Colonic mucosa (tissue), 4 donors: ENCODE measurements around the gene ABLIM2. TPM values are rescaled to one million over a fixed set of nuclear protein-coding genes. Genes with fewer than 3 reads are reported as not detected.

ENCODE experiments used
- DNase-seq: peaks from one replicate; pipeline ENCODE4 v3.0.0-alpha.2; 2020
- H3K27ac ChIP-seq: fragments of 200-600 bp; one replicate; pipeline ENCODE4 v1.8.0; 2021
- H3K27me3 ChIP-seq: fragments of 200-600 bp; one replicate; pipeline ENCODE4 v1.8.0; 2021
- H3K36me3 ChIP-seq: fragments of 200-600 bp; one replicate; pipeline ENCODE4 v1.8.0; 2021
- H3K4me1 ChIP-seq: fragments of 200-600 bp; one replicate; pipeline ENCODE4 v1.8.0; 2021; ENCODE audit warnings: mild to moderate bottlenecking
- H3K4me3 ChIP-seq: fragments of 200-600 bp; one replicate; pipeline ENCODE4 v1.8.0; 2021
- H3K9ac ChIP-seq, 2 donors: one replicate each; pipeline ENCODE4 v1.7.0; 2013; ENCODE audit warnings: control low read depth in 2 of 2, low read depth in 2 of 2, low read length in 2 of 2
- H3K9me3 ChIP-seq: fragments of 200-600 bp; one replicate; pipeline ENCODE4 v1.8.0; 2021
- intact Hi-C: fragments of 100-400 bp; cut with DNase I; formaldehyde crosslinking; loops from one replicate; pipeline ENCODE4 v1.14.1; 2022
- total RNA-seq, 2 donors: library from RNA; stranded (reverse); fragmentation: NEBNext Ultra II Directional in 1 of 2; extraction: Animal tissue kit (Norgen Biotek cat#: 25700) in 1 of 2; gene quantifications; one replicate each; pipeline ENCODE4 v1.2.1, GENCODE V29; 2021
- TF ChIP-seq, protein P1 (sequence below): fragments of 200-600 bp; IDR thresholded peaks from one replicate; pipeline ENCODE4 v1.8.0; 2022; ENCODE audit warnings: antibody characterized with exemption, mild to moderate bottlenecking
- donor health status: healthy.
- donor health status: DM: no; HTN: no; CAD: no.
- donor health status: DM: no; HTN: no; CAD: no.

The ABLIM2 gene
- total RNA-seq, 2 donors from 2014 or later, result 11.1 to 11.5 TPM

GRCh38 chr4:7992846-7993245 is 165.8 kb downstream of the ABLIM2 start:
- Histone ChIP-seq H3K27me3 (no peaks in the 10 kb centered on the region), H3K36me3 (no peaks in the 10 kb centered on the region), H3K9ac (no peak overlapping the region), H3K27ac (no peak overlapping the region), H3K4me1 (no peaks in the 10 kb centered on the region), H3K9me3 (no peaks in the 10 kb centered on the region), H3K4me3 (no peak overlapping the region)
- TF ChIP-seq, protein P1, sequence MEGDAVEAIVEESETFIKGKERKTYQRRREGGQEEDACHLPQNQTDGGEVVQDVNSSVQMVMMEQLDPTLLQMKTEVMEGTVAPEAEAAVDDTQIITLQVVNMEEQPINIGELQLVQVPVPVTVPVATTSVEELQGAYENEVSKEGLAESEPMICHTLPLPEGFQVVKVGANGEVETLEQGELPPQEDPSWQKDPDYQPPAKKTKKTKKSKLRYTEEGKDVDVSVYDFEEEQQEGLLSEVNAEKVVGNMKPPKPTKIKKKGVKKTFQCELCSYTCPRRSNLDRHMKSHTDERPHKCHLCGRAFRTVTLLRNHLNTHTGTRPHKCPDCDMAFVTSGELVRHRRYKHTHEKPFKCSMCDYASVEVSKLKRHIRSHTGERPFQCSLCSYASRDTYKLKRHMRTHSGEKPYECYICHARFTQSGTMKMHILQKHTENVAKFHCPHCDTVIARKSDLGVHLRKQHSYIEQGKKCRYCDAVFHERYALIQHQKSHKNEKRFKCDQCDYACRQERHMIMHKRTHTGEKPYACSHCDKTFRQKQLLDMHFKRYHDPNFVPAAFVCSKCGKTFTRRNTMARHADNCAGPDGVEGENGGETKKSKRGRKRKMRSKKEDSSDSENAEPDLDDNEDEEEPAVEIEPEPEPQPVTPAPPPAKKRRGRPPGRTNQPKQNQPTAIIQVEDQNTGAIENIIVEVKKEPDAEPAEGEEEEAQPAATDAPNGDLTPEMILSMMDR, result no peak
- intact Hi-C loops, result no loop called here
- no peak for DNase-seq

DNA sequence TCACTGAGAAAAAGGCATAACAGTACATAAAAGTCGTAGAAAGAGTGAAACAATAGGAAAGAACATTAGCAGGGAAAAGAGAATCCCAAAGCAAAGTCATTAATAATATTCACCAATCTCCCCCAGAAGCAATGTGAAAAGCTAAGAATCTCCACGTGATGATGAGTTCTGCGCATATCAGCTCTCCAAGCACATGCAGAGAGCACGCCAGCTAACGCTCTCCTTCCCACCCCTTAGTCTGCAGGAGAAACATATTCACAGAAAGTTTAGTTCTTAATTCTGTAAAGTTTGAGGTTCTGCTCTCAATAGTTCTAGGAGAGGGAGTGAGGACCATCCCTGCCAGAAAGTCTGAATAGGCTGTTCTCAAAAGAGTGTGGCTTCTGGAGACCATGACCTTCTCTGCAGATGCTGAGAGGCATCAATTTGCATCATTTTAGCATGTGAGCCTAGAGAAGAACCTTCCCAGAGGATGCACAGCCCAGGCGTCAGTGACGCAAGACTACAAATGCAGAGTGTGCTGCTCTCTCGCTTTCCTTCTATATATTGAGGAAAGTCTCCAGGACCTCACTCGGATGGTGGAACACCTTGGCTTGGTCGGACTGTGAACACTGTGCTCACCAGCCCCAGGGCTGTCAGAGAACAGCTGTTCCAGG is 167.7 kb downstream of the ABLIM2 start:
- Histone ChIP-seq H3K9ac (no peak overlapping the region), H3K4me1 (no peaks in the 10 kb centered on the region), H3K27ac (no peak overlapping the region), H3K27me3 (no peaks in the 10 kb centered on the region), H3K9me3 (no peaks in the 10 kb centered on the region), H3K4me3 (no peak overlapping the region), H3K36me3 (no peaks in the 10 kb centered on the region)
- TF ChIP-seq, protein P1, result no peak
- intact Hi-C loops, result no loop called here
- no peak for DNase-seq

GRCh38 chr4:7989654-7990053 is 169.0 kb downstream of the ABLIM2 start:
- intact Hi-C loops, result loop anchor here (5.0 kb wide), 2 partner anchors 52 to 227 kb away; partner anchors contain the start of gene AFAP1
- no peak overlapping the region for H3K9ac ChIP-seq
- H3K27ac ChIP-seq, result no peak overlapping the region
- no peak for DNase-seq
- H3K27me3 ChIP-seq, result no peaks in the 10 kb centered on the region
- H3K4me3 ChIP-seq, result no peak overlapping the region
- no peaks in the 10 kb centered on the region for H3K9me3 ChIP-seq
- no peaks in the 10 kb centered on the region for H3K36me3 ChIP-seq
- no peaks in the 10 kb centered on the region for H3K4me1 ChIP-seq
- TF ChIP-seq, protein P1, result no peak

DNA sequence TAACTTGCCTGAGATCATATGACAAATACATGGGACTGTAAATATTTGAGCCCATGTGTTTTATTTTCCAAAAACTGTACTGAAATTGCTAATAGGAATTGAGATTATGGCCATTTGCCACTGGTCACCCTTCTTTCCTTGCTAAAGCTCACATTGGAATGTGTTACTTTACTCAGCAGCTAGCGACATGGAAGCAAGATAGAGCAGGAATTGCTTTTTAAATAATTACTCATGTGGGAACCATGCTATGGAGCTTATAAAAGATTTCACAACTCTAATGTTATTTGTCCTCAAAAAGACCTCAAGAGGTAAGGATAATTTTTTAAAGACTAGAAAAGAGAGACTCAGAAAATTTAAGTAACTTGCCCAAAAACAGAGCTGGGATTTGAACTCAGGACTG is 170.2 kb downstream of the ABLIM2 start:
- no peak for DNase-seq
- no peak overlapping the region for H3K9ac ChIP-seq
- no peaks in the 10 kb centered on the region for H3K27me3 ChIP-seq
- no peaks in the 10 kb centered on the region for H3K4me1 ChIP-seq
- no peak overlapping the region for H3K4me3 ChIP-seq
- H3K27ac ChIP-seq, result no peak overlapping the region
- intact Hi-C loops, result loop anchor here (5.0 kb wide), 2 partner anchors 51 to 226 kb away; partner anchors contain the start of gene AFAP1
- no peaks in the 10 kb centered on the region for H3K9me3 ChIP-seq
- TF ChIP-seq, protein P1, result no peak
- no peaks in the 10 kb centered on the region for H3K36me3 ChIP-seq

DNA sequence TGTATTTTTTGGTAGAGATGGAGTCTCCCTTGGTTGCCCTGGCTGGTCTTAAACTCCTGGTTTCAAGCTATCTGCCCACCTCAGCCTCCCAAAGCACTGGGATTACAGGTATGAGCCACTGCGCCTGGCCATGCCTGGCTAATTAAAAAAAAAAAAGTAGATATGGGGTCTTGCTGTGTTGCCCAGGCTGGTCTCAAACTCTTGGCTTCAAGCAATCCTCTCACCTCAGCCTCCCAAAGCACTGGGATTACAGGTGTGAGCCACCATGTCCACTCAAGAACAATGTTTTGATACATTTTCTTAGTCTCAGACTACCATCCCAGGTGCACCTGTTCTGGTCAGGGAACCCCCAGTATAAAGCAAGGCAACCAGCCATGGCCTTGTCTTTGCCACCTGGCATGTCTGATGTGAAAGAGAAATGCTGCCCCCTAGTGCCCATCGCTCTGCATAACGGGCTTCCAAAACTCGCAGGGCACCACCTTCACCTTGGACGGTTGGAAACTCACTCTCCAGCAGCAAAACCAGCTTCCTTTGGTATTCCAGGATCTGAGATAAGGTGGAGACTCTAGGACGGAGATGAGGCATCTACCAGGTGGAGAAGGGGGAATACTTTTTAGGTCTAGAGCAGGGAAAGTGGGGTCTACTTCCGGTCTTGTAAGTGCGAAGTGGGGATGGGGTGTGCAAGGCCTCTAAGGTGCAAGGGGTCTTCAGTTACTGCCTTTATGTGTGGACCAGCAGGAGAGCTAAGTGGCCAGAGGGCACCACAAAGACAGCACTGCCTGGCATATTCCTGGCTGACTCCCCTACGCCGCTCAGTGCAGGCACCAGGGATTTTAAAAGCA is 171.2 kb downstream of the ABLIM2 start:
- intact Hi-C loops, result loop anchor here (1.0 to 5.0 kb wide), 3 partner anchors 50 to 225 kb away; partner anchors contain the start of gene AFAP1
- DNase-seq, result peak; percentile 87
- Histone ChIP-seq H3K36me3 (no peaks in the 10 kb centered on the region), H3K4me1 (no peaks in the 10 kb centered on the region), H3K27me3 (no peaks in the 10 kb centered on the region), H3K9me3 (no peaks in the 10 kb centered on the region), H3K4me3 (no peak overlapping the region), H3K27ac (no peak overlapping the region), H3K9ac (no peak overlapping the region)
- TF ChIP-seq, protein P1, result peak; percentile 86
